NCI-H524 (cell line): ENCODE data around the gene TSNAX.
"Not testable (repeated sequence)": the region's sequence is repeated elsewhere in the genome, so short reads cannot be mapped to it uniquely, and the experiment has no call there.

Experiments
- DNase-seq, 2 experiments: peaks; one replicate each; lab custom pipeline; 2025; lab: John Stamatoyannopoulos, UW

Gene TSNAX

GRCh38 chr1:231528172-231529029, at the start of gene TSNAX:
TSNAX (plus strand) TSS chr1:231528669; CDS start chr1:231528811, 142 bp downstream.
- peak; percentile 76 to 92 for DNase-seq

DNA sequence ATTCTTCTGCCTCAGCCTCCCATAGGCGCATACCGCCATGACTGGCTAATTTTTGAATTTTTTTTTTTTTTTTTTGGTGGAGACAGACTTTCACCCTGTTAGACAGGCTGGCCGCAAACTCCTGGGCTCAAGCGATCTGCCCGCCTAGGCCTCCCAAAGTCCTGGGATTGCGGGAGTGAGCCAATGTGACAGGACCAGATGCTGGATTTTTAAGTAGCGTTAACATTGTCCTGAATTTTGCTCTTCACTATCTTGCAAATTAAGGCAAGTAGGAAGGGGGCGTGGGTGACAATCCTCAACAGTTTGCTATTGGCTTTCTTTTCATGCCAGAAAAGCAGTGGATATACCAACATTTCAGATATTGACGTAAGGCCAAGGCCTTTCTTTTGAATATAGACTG, 49.7 kb upstream of the TSNAX start:
- no peak for DNase-seq

DNA sequence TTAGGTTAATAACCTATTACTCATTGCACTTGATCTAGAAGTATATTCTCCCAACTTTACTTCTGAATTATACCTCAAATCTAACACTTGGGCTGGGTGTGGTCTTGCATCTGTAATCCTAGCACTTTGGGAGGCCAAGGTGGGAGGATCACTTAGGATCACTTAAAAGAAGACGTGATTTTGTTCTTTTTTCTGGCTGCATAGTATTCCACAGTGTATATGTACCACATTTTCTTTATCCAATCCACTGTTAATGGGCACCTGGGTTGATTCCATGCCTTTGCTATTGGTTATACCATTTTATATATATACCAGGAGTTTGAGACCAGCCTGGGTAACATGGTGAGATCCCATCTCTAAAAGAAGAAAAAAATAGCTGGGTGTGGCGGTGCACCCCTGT, 48.5 kb upstream of the TSNAX start:
- DNase-seq, result no peak

DNA sequence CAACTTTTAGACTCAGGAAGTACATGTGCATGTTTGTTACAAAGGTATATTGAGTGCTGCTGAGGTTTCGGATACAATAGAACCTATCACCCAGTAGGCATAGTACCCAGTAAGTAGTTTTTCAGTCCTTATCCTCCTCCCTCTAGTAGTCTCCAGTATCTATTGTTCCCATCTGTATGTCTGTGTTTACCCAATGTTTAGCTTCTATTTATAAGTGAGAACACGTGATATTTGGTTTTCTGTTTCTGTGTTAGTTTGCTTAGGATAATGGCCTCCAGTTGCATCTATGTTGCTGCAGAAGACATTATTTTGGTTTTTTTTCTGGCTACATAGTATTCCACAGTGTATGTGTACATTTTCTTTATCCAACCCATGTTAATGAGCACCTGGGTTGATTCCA, 47.2 kb upstream of the TSNAX start:
- DNase-seq, result no peak

- DNase-seq, result no peak
Observed at GRCh38 chr1:231485029-231485784, 43.3 kb upstream of the TSNAX start.

DNA sequence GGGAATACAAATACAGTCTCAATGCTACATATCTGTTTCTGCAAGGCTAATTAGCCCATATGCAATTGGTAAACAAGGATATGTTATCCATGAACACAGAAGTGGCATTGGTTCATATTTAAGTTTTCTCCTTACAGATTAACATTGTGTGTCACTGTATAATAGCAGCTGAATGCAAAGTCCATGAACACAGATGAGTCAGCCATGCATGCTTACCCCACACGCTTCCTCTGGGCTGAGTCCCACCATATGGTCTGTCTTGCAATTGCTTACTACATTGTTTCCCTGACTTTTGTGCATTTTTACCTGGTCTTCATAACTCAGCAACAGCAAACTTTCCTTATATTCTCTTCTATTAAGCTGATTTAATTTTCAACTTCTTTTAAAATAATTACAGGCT, 41.5 kb upstream of the TSNAX start:
- DNase-seq, result peak in 1 of 2 experiments; percentile 7

GRCh38 chr1:231487910-231488309, 40.6 kb upstream of the TSNAX start:
- no peak for DNase-seq

DNA sequence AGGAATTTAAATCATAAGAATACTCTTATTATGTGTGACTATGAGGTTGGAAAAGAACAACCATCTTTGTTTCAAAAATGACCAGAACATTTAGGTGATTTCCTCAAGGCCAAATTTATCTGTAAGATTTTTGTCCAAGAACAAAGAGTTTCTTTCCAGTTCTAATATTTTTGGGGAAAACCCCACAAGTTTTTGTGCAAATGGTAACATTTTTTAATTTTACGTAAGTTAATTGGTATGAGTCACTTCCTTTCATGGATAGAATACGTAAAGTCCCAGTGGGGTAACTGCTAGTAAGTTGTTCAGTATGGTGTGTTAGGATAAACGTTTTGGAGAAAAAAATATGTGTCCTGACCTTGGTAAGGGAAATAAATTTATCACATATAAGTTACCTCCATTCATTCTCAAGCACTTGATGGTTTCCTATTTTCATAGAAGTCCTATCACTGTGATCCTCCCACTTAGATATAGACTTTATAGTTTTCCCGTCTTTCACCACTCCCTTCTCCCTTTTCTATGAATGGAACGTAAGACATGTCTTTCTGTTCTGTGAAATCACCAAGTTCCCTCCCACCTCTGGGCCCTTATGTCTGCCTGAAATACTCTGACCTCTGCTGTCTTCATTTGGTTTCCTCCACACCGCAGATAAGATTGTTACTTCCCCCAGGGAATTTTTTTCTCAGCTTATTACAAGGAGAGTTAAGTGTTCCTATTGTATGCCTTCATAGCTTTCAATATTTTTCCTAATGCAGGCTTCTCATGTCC, 34.9 kb upstream of the TSNAX start:
- DNase-seq, result no peak

DNA sequence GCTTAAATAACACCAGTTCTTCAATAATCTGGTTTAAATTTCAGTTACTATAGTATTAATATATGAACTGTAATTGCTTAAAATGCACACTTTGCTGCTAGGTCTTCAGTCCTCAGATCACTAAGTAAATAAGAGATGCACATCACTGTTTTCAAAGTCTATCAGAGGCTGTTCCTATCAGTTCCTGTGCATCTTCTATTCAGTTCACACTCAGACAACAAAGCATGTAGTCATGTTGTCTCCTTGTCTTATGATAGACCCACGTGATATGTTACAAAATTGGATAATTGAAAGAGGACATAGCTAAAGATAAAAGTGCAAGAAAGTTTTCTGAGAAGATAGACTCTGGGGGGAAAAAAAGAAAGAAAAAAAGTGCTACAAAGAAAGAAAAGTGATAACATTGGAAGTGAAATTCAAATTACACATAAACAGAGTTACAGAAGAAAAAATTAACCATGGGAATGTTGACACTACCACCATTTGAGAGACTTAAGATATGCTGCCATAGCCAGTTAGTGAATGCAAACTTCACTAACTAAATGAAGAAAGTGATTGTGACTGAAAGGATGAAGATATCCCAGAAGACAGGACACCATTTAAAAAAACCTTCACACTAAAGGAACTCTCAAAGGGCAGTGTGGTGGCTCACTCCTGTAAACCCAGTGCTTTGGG, 33.9 kb upstream of the TSNAX start:
- DNase-seq, result no peak

DNA sequence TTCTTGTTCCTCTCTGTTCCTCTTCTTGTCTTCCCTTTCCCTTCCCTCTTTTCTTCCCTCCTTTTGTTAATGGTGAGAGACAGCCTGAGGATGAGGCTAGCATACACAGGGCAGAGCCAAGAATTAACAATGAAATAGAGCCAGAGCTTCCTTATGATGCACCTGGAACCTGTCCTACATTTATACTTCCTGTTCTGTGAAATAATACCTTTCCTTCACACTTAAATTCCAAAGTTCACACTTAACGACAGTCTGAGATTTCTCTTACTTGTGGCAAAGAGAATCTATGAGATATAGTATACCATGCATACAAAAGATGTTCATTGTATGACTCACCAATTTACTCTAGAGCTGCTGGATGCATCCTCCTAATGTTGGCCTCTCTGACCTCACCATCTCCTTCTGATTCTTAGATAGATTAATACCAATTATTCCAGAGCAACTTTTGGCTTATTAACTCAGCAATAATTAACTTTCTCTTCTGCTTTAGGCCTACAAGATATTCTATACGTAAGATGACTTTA, 30.8 kb upstream of the TSNAX start:
- no peak for DNase-seq

DNA sequence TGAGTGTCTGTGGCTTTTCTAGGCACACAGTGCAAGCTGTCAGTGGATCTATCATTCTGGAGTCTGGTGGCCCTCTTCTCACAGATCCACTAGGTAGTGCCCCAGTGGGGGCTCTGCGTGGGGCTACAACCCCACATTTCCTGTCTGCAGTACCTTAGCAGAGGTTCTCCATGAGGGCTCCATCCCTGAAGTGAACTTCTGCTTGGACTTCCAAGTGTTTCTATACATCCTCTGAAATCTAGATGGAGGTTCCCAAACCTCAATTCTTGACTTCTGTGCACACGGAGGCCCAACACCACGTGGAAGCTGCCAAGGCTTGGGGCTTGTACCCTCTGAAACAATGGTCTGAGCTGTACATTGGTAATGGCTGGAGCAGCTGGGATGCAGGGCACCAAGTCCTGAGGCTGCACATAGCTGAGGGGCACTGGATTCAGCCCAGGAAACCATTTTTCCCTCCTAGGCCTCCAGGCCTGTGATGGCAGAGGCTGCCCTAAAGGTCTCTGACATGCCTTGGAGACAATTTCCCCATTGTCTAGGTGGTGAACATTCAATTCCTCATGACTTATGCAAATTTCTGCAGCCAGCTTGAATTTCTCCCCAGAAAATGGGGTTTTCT, 29.2 kb upstream of the TSNAX start:
- DNase-seq, result no peak

GRCh38 chr1:231500666-231501065, 27.8 kb upstream of the TSNAX start:
- no peak for DNase-seq

GRCh38 chr1:231503168-231503567, 25.3 kb upstream of the TSNAX start:
- not testable (repeated sequence) for DNase-seq

GRCh38 chr1:231507476-231508355, 20.8 kb upstream of the TSNAX start:
- DNase-seq, result no peak

DNA sequence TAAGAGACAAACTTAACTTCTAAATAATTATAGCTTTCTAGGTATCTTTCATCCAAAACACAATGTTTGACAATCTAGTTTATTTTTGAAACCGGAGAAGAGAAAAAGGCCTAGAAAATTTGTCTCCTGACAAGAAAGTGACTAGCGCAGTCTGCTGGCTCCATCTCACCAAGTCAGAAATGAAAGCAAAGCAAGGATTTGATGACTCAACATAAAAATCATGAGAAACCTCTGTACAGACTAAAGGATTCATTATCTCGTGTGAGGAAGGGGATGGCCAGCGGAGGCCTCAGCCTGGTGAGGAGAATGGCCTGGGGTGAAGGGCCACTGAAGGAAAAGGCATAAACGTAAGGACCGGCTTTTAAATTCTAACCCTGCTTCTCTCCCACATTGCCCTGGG, 20.0 kb upstream of the TSNAX start:
- no peak for DNase-seq

GRCh38 chr1:231508941-231509340, 19.5 kb upstream of the TSNAX start:
- DNase-seq, result no peak

GRCh38 chr1:231512147-231512698, 16.2 kb upstream of the TSNAX start:
- no peak for DNase-seq

DNA sequence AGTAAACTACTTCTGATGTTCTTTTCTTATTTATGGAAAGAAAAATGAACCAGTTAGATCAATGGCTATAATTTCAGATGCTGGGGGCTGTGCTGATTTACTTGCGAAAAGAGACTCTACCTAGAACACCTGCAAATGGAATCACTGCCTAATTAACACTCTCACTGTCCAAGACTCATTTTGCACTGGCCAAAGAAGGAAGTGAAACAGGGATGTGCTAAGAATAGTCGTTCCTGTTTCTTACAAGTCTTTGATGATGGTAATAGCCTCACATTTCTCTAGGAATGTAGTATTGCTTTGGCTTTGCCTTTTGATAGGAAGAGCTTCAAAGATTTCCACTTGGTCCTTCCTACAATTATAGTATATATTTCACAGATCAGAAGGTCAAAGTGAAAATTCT, 12.7 kb upstream of the TSNAX start:
- no peak for DNase-seq

GRCh38 chr1:231517076-231517475, 11.4 kb upstream of the TSNAX start:
- no peak for DNase-seq

DNA sequence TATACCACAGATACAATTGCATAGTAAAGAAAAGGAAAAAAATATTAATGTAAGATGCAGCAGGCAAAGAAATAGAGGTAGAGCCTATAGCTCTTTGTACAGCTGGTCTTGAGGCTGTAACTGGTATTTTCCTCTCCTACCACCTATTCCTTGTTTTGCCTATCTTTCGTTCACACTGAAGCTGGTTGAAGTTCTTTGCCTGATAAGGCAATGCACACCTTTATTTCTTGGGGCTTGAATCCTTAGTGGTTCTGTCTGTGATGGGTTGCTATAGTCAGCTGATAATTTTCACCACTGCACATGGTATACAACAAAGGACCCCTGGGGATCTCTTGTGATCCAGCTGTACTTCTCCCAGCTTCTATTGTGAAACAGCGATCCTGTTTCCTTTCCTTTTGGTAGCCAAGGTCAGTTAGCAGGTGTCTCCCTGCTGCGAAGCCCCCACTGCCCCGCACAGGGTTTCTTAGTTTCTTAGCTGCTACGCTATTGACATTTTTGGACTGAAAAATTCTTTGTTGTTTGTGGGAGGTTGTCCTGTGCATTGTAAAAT, 9.9 kb upstream of the TSNAX start:
- DNase-seq, result no peak
